ENCODE measurements around the gene RAPGEF2. TPM values are rescaled to one million over a fixed set of nuclear protein-coding genes. Genes with fewer than 3 reads are reported as not detected.

RAPGEF2 gene
- total RNA-seq, 1 experiment from 2014 or later: 17.6 TPM

DNA sequence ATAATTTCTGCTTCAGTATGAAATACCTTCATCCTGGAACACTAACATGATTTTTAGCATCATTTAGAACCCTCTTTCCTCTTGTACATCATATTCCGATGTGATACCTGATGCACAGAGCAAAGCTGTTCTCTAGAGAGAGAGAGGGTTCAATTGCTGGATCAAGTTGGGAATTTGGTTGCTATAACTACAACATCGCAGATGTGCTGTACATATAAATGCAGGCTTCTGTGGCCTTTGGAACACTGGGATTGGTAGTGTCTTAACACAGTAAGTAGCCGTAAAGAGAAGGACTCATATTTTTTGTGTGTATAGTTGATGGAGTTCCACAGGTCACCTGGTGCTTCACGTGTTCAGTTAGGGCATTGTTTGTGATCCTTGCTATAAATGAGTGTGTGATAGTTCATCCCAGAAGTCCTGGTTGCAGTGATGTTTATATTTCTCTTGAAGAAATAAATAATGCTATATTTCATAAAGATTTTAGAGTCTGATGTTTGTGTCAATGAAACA is 119.2 kb downstream of the RAPGEF2 start:
- ATAC-seq: no peak
- no peak for DNase-seq (ENCODE audit: low read depth, low spot score)
- H3K27ac ChIP-seq (ENCODE audit: low read length): no peak overlapping the region
- ChIA-PET CTCF (no interaction called here), POLR2A (no interaction called here)
- no peaks in the 10 kb centered on the region for H3K27me3 ChIP-seq (ENCODE audit: control insufficient read depth, insufficient read depth, low read length)
- intact Hi-C loops (cut with micrococcal nuclease; ENCODE audit: unreplicated experiment) (no loop called here), in situ Hi-C loops (cut with HindIII; ENCODE audit: low pct_unique_long_range_greater_than_20kb, low sequenced_read_pairs) (no loop called here)
- H3K9me3 ChIP-seq (ENCODE audit: control insufficient read depth, insufficient read depth, low read depth, low read length): no peaks in the 10 kb centered on the region
- no TSS peak for BruUV-seq (replicated peaks)
- no peak overlapping the region for H3K4me3 ChIP-seq (ENCODE audit: low read depth in 2 of 2, low read length in 2 of 2)
- H3K4me1 ChIP-seq (ENCODE audit: control insufficient read depth, insufficient read depth, low read length): no peaks in the 10 kb centered on the region
- no peak for TF ChIP-seq POLR2AphosphoS5 (IDR thresholded peaks at IDR 0.05; ENCODE audit: low read depth, low read length)
- TF ChIP-seq, protein P1, sequence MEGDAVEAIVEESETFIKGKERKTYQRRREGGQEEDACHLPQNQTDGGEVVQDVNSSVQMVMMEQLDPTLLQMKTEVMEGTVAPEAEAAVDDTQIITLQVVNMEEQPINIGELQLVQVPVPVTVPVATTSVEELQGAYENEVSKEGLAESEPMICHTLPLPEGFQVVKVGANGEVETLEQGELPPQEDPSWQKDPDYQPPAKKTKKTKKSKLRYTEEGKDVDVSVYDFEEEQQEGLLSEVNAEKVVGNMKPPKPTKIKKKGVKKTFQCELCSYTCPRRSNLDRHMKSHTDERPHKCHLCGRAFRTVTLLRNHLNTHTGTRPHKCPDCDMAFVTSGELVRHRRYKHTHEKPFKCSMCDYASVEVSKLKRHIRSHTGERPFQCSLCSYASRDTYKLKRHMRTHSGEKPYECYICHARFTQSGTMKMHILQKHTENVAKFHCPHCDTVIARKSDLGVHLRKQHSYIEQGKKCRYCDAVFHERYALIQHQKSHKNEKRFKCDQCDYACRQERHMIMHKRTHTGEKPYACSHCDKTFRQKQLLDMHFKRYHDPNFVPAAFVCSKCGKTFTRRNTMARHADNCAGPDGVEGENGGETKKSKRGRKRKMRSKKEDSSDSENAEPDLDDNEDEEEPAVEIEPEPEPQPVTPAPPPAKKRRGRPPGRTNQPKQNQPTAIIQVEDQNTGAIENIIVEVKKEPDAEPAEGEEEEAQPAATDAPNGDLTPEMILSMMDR (IDR thresholded peaks at IDR 0.05): no peak
- no peak for TF ChIP-seq TCF7L2 (IDR thresholded peaks at IDR 0.05; ENCODE audit: low read depth, low read length)
- TF ChIP-seq, protein P2, sequence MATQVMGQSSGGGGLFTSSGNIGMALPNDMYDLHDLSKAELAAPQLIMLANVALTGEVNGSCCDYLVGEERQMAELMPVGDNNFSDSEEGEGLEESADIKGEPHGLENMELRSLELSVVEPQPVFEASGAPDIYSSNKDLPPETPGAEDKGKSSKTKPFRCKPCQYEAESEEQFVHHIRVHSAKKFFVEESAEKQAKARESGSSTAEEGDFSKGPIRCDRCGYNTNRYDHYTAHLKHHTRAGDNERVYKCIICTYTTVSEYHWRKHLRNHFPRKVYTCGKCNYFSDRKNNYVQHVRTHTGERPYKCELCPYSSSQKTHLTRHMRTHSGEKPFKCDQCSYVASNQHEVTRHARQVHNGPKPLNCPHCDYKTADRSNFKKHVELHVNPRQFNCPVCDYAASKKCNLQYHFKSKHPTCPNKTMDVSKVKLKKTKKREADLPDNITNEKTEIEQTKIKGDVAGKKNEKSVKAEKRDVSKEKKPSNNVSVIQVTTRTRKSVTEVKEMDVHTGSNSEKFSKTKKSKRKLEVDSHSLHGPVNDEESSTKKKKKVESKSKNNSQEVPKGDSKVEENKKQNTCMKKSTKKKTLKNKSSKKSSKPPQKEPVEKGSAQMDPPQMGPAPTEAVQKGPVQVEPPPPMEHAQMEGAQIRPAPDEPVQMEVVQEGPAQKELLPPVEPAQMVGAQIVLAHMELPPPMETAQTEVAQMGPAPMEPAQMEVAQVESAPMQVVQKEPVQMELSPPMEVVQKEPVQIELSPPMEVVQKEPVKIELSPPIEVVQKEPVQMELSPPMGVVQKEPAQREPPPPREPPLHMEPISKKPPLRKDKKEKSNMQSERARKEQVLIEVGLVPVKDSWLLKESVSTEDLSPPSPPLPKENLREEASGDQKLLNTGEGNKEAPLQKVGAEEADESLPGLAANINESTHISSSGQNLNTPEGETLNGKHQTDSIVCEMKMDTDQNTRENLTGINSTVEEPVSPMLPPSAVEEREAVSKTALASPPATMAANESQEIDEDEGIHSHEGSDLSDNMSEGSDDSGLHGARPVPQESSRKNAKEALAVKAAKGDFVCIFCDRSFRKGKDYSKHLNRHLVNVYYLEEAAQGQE (IDR thresholded peaks at IDR 0.05; ENCODE audit: insufficient read depth in 1 of 2, low read depth in 2 of 2, low read length in 1 of 2): no peak
- TF ChIP-seq SIN3A (IDR thresholded peaks at IDR 0.05; ENCODE audit: borderline replicate concordance, insufficient read depth, low read depth, low read length): no peak
- H3K36me3 ChIP-seq (ENCODE audit: control insufficient read depth, insufficient read depth, low read length): no peaks in the 10 kb centered on the region

DNA sequence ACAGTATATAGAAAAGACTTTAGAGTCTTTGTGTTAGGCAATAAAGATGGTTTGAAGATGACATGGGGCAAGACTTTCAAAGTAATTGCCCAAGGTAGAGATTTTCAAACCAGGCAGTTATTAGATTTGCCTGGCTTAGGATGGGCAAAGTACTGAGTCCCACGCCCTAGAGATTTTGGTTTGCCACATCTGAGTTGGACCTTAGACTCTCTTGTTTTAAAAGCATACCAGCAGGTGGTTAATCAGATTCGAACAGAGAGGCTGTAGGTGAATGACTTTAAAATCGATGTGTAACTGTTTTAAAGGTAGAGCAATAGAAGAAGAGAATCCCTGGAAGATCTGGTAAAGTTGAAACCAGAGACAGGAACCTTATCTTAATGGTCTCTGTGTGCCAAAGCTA is 121.5 kb downstream of the RAPGEF2 start:
- H3K4me3 ChIP-seq (ENCODE audit: low read depth in 2 of 2, low read length in 2 of 2): no peak overlapping the region
- TF ChIP-seq TCF7L2 (IDR thresholded peaks at IDR 0.05; ENCODE audit: low read depth, low read length) (no peak), SIN3A (IDR thresholded peaks at IDR 0.05; ENCODE audit: borderline replicate concordance, insufficient read depth, low read depth, low read length) (no peak), POLR2AphosphoS5 (IDR thresholded peaks at IDR 0.05; ENCODE audit: low read depth, low read length) (no peak)
- TF ChIP-seq, protein P1 (IDR thresholded peaks at IDR 0.05): no peak
- TF ChIP-seq, protein P2 (IDR thresholded peaks at IDR 0.05; ENCODE audit: insufficient read depth in 1 of 2, low read depth in 2 of 2, low read length in 1 of 2): no peak
- intact Hi-C loops (cut with micrococcal nuclease; ENCODE audit: unreplicated experiment) (no loop called here), in situ Hi-C loops (cut with HindIII; ENCODE audit: low pct_unique_long_range_greater_than_20kb, low sequenced_read_pairs) (no loop called here)
- no peak overlapping the region for H3K27ac ChIP-seq (ENCODE audit: low read length)
- ATAC-seq: no peak
- no peaks in the 10 kb centered on the region for H3K9me3 ChIP-seq (ENCODE audit: control insufficient read depth, insufficient read depth, low read depth, low read length)
- no TSS peak for BruUV-seq (replicated peaks)
- CTCF ChIA-PET: no interaction called here
- no peaks in the 10 kb centered on the region for H3K27me3 ChIP-seq (ENCODE audit: control insufficient read depth, insufficient read depth, low read length)
- no peaks in the 10 kb centered on the region for H3K4me1 ChIP-seq (ENCODE audit: control insufficient read depth, insufficient read depth, low read length)
- H3K36me3 ChIP-seq (ENCODE audit: control insufficient read depth, insufficient read depth, low read length): no peaks in the 10 kb centered on the region
- no peak for DNase-seq (ENCODE audit: low read depth, low spot score)
- POLR2A ChIA-PET: no interaction called here

Measured in Panc1 (cell line).